Endothelial cell of umbilical vein (primary cell): Measurements from ENCODE around the gene SDC4. TPM values are rescaled to one million over a fixed set of nuclear protein-coding genes. Genes with fewer than 3 reads are reported as not detected.
A peak's percentile ranks its signal among the peaks of the same experiment; 100 is the strongest.

Experiments used
- BruUV-seq: library from RNA; stranded (reverse); fragments of 400-500 nt; replicated peaks from 2 replicates; lab custom pipeline; 2021; lab: Mats Ljungman, UMichigan
- CTCF ChIA-PET: fragments of 300-600, 350-600 bp; sonication (Branson Sonifier 250); formaldehyde crosslinking; loops from one replicate; lab custom pipeline; 2021; ENCODE audit warnings: antibody characterized with exemption, inconsistent platforms; lab: Charles Lee
- POLR2A ChIA-PET: fragments of 300-600, 350-600 bp; sonication (Branson Sonifier 250); formaldehyde crosslinking; loops from one replicate; lab custom pipeline; 2021; ENCODE audit warnings: antibody characterized with exemption, inconsistent platforms; lab: Charles Lee
- DNase-seq: peaks from one replicate; pipeline ENCODE4 v3.0.0-alpha.2; 2011; ENCODE audit warnings: low read depth, low spot score
- FAIRE-seq: peaks from 2 replicates; lab custom pipeline; 2011; peaks lifted over from hg19 to GRCh38; lab: Jason Lieb, UNC
- H2AFZ ChIP-seq: 2 replicates; pipeline ENCODE4 v1.6.0; 2012; ENCODE audit warnings: low read depth, low read length, control low read depth, inconsistent platforms
- H3K27ac ChIP-seq: 2 replicates; pipeline ENCODE4 v1.5.1; 2011; ENCODE audit warnings: low read depth, mild to moderate bottlenecking, control low read depth, low read length, moderate library complexity; ENCODE audit not compliant: insufficient read depth
- H3K27me3 ChIP-seq, 2 experiments: 2 replicates each; pipeline versions ENCODE4 v1.6.0 to v1.6.1; 2011; ENCODE audit warnings: low read length in 2 of 2, mixed read lengths in 1 of 2; ENCODE audit not compliant: control insufficient read depth in 2 of 2, insufficient read depth in 2 of 2
- H3K36me3 ChIP-seq, 2 experiments: 2 replicates in 1 of 2; 3 replicates in 1 of 2; pipeline ENCODE4 v1.5.1; 2011; ENCODE audit warnings: low read length in 2 of 2, mild to moderate bottlenecking in 1 of 2, moderate library complexity in 1 of 2; ENCODE audit not compliant: control insufficient read depth in 2 of 2, insufficient read depth in 2 of 2; ENCODE audit errors: extremely low read depth in 1 of 2
- H3K4me1 ChIP-seq: 3 replicates; pipeline ENCODE4 v1.5.1; 2011; ENCODE audit warnings: mild to moderate bottlenecking, low read length; ENCODE audit not compliant: control insufficient read depth, insufficient read depth; ENCODE audit errors: extremely low read depth
- H3K4me2 ChIP-seq: 2 replicates; pipeline ENCODE4 v1.6.1; 2011; ENCODE audit warnings: low read length, control low read depth, mixed read lengths; ENCODE audit not compliant: insufficient read depth
- H3K4me3 ChIP-seq, 3 experiments: fragments of 200-600 bp in 1 of 3; sonication (generic), shearing (Covaris generic) in 1 of 3; replicated peaks in 1 of 3; 2 replicates each; pipeline ENCODE4 v1.5.1; 2011 to 2016; ENCODE audit warnings: control low read depth in 3 of 3, low read length in 3 of 3, mild to moderate bottlenecking in 2 of 3, inconsistent platforms in 1 of 3, low read depth in 1 of 3, moderate library complexity in 1 of 3; ENCODE audit not compliant: insufficient read depth in 1 of 3
- H3K79me2 ChIP-seq: 2 replicates; pipeline ENCODE4 v1.6.0; 2012; ENCODE audit warnings: low read length, inconsistent platforms; ENCODE audit not compliant: control insufficient read depth, insufficient read depth
- H3K9ac ChIP-seq: replicated peaks from 2 replicates; pipeline ENCODE3; 2011; ENCODE audit warnings: low read length, control low read depth; ENCODE audit not compliant: insufficient read depth; ENCODE audit errors: extremely low read depth
- H3K9me1 ChIP-seq: replicated peaks from 3 replicates; pipeline ENCODE4 v1.6.0; 2011; ENCODE audit warnings: mild to moderate bottlenecking, low read length; ENCODE audit not compliant: control insufficient read depth, insufficient read depth; ENCODE audit errors: extremely low read depth
- H3K9me3 ChIP-seq: replicated peaks from 2 replicates; pipeline ENCODE4 v1.5.1; 2012; ENCODE audit warnings: low read length, inconsistent platforms; ENCODE audit not compliant: control insufficient read depth, insufficient read depth
- H4K20me1 ChIP-seq: replicated peaks from 2 replicates; pipeline ENCODE3; 2011; ENCODE audit warnings: mild to moderate bottlenecking, low read length; ENCODE audit not compliant: control insufficient read depth, insufficient read depth; ENCODE audit errors: extremely low read depth
- EZH2 ChIP-seq: IDR thresholded peaks from 2 replicates; pipeline ENCODE4 v1.6.1; 2012; ENCODE audit warnings: borderline replicate concordance, low read depth, mild to moderate bottlenecking, moderate library complexity, low read length, inconsistent platforms; ENCODE audit not compliant: severe bottlenecking
- FOS ChIP-seq: IDR thresholded peaks from 2 replicates; pipeline ENCODE4 v1.6.1; 2011; ENCODE audit warnings: mild to moderate bottlenecking, low read length, moderate library complexity, borderline replicate concordance; ENCODE audit not compliant: insufficient read depth
- JUN ChIP-seq: IDR thresholded peaks from 2 replicates; pipeline ENCODE4 v1.6.1; 2011; ENCODE audit warnings: borderline replicate concordance, low read depth; ENCODE audit not compliant: insufficient read length, insufficient read depth
- MAX ChIP-seq: IDR thresholded peaks from 2 replicates; pipeline ENCODE4 v1.6.1; 2011; ENCODE audit not compliant: insufficient read depth, insufficient read length
- MYC ChIP-seq: IDR thresholded peaks from one replicate; pipeline ENCODE4 v1.6.1; 2011; ENCODE audit warnings: mild to moderate bottlenecking, low read depth, low read length
- POLR2AphosphoS5 ChIP-seq: IDR thresholded peaks from 2 replicates; pipeline ENCODE4 v1.6.1; 2012; ENCODE audit warnings: low read depth, mild to moderate bottlenecking, control low read depth, low read length, moderate library complexity; ENCODE audit not compliant: insufficient read depth
- dilution Hi-C: fragments of 300-500 bp; cut with MboI; formaldehyde crosslinking; loops from one replicate; pipeline ENCODE4 v1.15.0; 2019; ENCODE audit warnings: low sequenced_read_pairs; ENCODE audit not compliant: extremely low pct_ligation_motif_present
- intact Hi-C: fragments of 100-400 bp; cut with micrococcal nuclease; formaldehyde crosslinking; loops from one replicate; pipeline ENCODE4 v1.10.0; 2022
- polyA plus RNA-seq, 4 experiments: library from polyadenylated mRNA; depleted of rRNA in 3 of 4; stranded (reverse) in 3 of 4; unstranded in 1 of 4; fragments of >200 nt; gene quantifications; 2 replicates each; pipeline versions ENCODE4 v1.2.1 to v1.2.3, GENCODE V29; 2011 to 2012; ENCODE audit warnings: missing spikeins in 1 of 4
- total RNA-seq: library from RNA; stranded (reverse); gene quantifications from 2 replicates; pipeline ENCODE4 v1.2.3, GENCODE V29; 2021
- TF ChIP-seq, protein P1 (sequence below), 2 donors: IDR thresholded peaks; 1 replicate in 1 of 2; 2 replicates in 1 of 2; pipeline ENCODE4 v1.5.1; 2011; ENCODE audit warnings: low read length in 2 of 2, mild to moderate bottlenecking in 2 of 2, moderate library complexity in 2 of 2, control low read depth in 1 of 2, inconsistent platforms in 1 of 2, low read depth in 1 of 2; ENCODE audit not compliant: insufficient read depth in 1 of 2; ENCODE audit errors: extremely low read depth in 1 of 2

SDC4 gene
- total and polyA plus RNA-seq, 2 donors (not counting 3 experiments of a cell fraction or from before 2014, with no cell fraction given) = 26.3 to 32.0 TPM

DNA sequence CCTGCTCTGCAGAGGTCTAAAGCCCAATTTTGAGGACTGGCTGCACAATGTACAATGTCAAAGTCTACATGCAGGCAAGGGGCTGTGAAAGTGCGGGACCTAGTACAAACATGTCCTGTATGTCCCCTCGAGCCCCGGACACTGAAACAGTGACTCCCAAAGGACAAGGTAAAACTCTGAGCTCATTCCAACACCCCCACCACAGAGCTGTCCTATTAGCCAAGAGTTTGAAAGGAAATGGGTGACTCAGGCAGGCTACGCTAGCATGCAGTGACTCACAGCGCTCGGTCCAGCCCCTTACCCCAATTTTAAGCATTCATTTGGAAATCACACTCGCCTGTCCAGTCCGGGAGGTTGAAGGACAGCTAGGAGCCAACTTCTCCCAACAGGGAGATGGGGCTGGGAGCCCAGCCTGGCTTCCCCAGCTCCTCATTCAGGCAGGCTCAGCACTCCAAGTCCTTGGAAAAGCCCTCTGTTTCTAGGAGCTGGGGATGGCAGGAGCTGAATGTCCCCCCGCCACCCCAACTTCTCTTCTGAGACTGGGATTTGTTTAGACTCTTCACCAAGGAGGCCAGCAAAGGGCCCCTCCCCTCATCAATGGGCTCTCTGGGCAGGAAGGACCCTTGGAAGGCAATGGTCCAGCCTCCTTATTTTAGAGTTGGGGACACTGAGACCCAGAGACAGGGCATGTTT is 3.9 kb downstream of the SDC4 start:
- DNase-seq (peak; percentile 86), FAIRE-seq (peak; percentile 98)
- POLR2A ChIA-PET = interaction anchor here (0.5 to 1.3 kb wide), 4 partner anchors 10 to 385 kb away, joined by 3 to 9 read pairs (median 4); partner anchors contain the start of gene SYS1
- Histone ChIP-seq H3K27ac (peak overlapping the region; percentile 92), H3K9ac (peak overlapping the region; percentile 45), H3K79me2 (peaks cover 72% of the 10 kb centered on the region), H2AFZ (no peak overlapping the region), H4K20me1 (no peaks in the 10 kb centered on the region), H3K4me2 (peak overlapping the region; percentile 74), H3K36me3 (peaks cover 0 to 3% of the 10 kb centered on the region in 2 experiments), H3K4me3 (peak overlapping the region in 1 of 3 experiments; percentile 12), H3K9me3 (no peaks in the 10 kb centered on the region), H3K27me3 (no peaks in the 10 kb centered on the region), H3K9me1 (no peaks in the 10 kb centered on the region), H3K4me1 (peaks cover 64% of the 10 kb centered on the region)
- TSS peak; percentile 98 for BruUV-seq
- dilution Hi-C loops (no loop called here), intact Hi-C loops (loop anchor here (1.0 to 10.0 kb wide), 2 partner anchors 14 to 570 kb away; partner anchors contain the start of gene PLTP)
- CTCF ChIA-PET = interaction anchor here (0.6 to 2.3 kb wide), 11 partner anchors 9 to 427 kb away, joined by 4 to 22 read pairs (median 7); partner anchors contain the start of gene SYS1
- TF ChIP-seq MAX (no peak), EZH2 (no peak), POLR2AphosphoS5 (peak; percentile 81), MYC (no peak), FOS (peak; percentile 98), JUN (peak; percentile 96)
- TF ChIP-seq, protein P1, sequence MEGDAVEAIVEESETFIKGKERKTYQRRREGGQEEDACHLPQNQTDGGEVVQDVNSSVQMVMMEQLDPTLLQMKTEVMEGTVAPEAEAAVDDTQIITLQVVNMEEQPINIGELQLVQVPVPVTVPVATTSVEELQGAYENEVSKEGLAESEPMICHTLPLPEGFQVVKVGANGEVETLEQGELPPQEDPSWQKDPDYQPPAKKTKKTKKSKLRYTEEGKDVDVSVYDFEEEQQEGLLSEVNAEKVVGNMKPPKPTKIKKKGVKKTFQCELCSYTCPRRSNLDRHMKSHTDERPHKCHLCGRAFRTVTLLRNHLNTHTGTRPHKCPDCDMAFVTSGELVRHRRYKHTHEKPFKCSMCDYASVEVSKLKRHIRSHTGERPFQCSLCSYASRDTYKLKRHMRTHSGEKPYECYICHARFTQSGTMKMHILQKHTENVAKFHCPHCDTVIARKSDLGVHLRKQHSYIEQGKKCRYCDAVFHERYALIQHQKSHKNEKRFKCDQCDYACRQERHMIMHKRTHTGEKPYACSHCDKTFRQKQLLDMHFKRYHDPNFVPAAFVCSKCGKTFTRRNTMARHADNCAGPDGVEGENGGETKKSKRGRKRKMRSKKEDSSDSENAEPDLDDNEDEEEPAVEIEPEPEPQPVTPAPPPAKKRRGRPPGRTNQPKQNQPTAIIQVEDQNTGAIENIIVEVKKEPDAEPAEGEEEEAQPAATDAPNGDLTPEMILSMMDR (IDR thresholded peaks at IDR 0.05; ENCODE audit: extremely low read depth in 1 of 2, insufficient read depth in 1 of 2, low read depth in 1 of 2, low read length in 2 of 2) = no peak
